ENCODE data around the gene GUCA2B. TPM values are rescaled to one million over a fixed set of nuclear protein-coding genes. Genes with fewer than 3 reads are reported as not detected.

Gene GUCA2B
- total RNA-seq, 6 experiments from 2014 or later = 1.8 to 3.3 (median 2.7) TPM; not detected in 2

DNA sequence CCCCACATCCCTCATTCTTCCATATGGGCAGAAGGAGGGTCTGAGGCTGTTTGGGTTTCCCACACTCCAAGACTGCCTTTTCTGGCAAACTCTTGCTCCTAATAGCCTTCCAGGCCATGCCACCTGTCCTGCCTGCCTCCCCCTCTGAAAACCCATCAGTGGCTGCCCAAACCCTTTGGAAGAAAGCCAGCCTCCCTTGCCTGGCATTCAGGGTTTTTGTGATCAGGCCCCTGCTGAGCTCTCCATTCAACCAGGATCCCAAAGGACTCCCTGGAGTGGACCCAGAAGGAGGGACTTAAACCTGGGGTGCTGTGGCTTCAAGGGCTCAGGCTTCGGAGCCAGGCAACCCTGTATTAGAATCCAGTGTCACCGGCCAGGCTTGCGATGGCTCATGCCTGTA lies 15.6 kb downstream of the GUCA2B start:
- no peak for DNase-seq
- ATAC-seq = no peak
- Histone ChIP-seq H3K4me3 (no peak overlapping the region), H3K27ac (no peak overlapping the region), H3K27me3 (no peaks in the 10 kb centered on the region), H3K4me1 (peaks cover 0 to 16% (median 4%) of the 10 kb centered on the region in 4 donors), H3K9me3 (no peaks in the 10 kb centered on the region), H3K36me3 (no peaks in the 10 kb centered on the region)
- intact Hi-C loops (cut with DNase I) = no loop called here
- 100% methylated on average over 2 of the region's 3 CpGs for WGBS (ENCODE audit: insufficient coverage, low coverage, low lambda C conversion rate, missing lambda C conversion rate)
- no peak for TF ChIP-seq POLR2A (IDR thresholded peaks at IDR 0.05)
- TF ChIP-seq, protein P1, sequence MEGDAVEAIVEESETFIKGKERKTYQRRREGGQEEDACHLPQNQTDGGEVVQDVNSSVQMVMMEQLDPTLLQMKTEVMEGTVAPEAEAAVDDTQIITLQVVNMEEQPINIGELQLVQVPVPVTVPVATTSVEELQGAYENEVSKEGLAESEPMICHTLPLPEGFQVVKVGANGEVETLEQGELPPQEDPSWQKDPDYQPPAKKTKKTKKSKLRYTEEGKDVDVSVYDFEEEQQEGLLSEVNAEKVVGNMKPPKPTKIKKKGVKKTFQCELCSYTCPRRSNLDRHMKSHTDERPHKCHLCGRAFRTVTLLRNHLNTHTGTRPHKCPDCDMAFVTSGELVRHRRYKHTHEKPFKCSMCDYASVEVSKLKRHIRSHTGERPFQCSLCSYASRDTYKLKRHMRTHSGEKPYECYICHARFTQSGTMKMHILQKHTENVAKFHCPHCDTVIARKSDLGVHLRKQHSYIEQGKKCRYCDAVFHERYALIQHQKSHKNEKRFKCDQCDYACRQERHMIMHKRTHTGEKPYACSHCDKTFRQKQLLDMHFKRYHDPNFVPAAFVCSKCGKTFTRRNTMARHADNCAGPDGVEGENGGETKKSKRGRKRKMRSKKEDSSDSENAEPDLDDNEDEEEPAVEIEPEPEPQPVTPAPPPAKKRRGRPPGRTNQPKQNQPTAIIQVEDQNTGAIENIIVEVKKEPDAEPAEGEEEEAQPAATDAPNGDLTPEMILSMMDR (IDR thresholded peaks at IDR 0.05) = no peak

DNA sequence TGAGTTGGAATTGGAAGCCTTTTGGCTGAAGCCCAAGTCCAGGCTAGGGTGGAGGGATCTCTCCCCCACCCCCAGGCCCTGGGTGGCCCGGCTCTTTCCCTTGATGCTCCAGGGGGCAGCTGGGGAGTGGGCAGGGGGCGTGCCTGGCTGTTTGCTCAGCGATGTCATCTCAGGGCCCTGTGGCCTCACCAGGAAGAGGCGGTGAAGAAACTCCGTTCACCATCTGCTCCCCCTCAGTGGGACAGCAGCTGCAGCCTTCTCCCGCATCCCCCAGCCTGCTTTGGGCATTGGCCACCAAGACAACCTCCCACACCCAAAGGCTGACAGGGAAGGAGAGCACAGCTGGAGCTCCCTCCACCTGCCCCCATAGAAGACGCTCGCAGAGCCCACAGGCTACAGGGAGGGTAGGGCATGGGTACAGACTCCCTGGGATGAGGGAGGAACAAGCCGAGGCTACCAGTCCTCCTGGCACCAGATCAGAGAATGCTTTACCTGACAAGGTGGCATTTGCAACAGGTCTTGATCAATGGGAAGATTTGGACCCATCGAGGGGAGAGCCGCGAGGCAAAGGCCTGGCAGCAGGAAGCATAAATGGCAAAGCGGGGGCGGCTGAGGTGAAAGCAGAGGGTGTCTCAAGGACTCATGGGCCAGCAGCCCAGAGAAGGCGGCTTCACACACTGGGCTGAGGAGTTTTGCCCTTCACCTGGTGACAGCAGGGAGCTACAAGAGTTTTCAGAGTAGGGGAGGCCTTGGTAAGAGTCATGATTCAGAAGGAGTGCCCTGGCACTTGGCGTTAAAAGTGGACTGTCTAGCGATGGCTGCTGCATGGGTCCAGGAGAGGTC lies 17.8 kb downstream of the GUCA2B start:
- Histone ChIP-seq H3K9me3 (no peaks in the 10 kb centered on the region), H3K27me3 (no peaks in the 10 kb centered on the region), H3K36me3 (no peaks in the 10 kb centered on the region), H3K4me1 (peaks cover 0 to 19% (median 4%) of the 10 kb centered on the region in 4 donors), H3K27ac (no peak overlapping the region), H3K4me3 (no peak overlapping the region)
- DNase-seq (no peak), ATAC-seq (no peak)
- WGBS (ENCODE audit: insufficient coverage, low coverage, low lambda C conversion rate, missing lambda C conversion rate) = 71% methylated on average over 6 of the region's 17 CpGs
- intact Hi-C loops (cut with DNase I) = loop anchor here in 1 of 2 donors (10.0 kb wide), 1 partner anchor 164 kb away; the partner anchor contains the start of gene FOXJ3
- TF ChIP-seq, protein P1 (IDR thresholded peaks at IDR 0.05) = no peak
- TF ChIP-seq POLR2A (IDR thresholded peaks at IDR 0.05) = no peak

DNA sequence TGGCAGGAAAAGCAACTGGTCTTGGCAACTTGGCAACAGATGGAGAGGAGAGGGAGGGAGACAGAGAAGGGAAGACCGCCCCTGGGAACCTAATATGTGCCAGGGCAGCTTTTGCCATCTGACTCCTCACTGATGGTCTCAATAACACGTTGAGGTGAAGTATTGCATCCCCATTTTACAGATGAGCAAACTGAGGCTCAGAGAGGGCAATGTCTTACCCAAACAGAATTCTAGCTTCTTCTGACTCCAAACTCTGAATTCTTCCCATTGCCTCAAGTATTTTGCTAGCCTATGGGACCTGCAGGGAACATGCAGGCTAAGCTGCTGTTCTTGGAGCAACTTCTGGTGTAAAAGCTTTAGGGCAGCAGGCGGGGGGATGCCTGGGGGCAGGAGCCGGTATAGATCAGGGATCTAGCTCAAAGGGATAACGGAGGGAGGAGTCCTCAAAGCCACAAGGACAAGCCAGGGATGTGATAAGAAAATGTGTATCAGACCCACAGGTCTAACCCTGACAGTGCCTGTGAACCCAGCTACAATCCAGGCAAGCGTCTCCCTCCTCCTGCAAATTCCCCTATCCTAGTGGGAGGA lies 18.6 kb downstream of the GUCA2B start:
- no peak for ATAC-seq
- Histone ChIP-seq H3K4me1 (peaks cover 0 to 19% (median 4%) of the 10 kb centered on the region in 4 donors), H3K36me3 (no peaks in the 10 kb centered on the region), H3K27ac (peak overlapping the region in 1 of 3 donors; percentile 5), H3K27me3 (no peaks in the 10 kb centered on the region), H3K9me3 (no peaks in the 10 kb centered on the region), H3K4me3 (no peak overlapping the region)
- no peak for TF ChIP-seq POLR2A (IDR thresholded peaks at IDR 0.05)
- TF ChIP-seq, protein P1 (IDR thresholded peaks at IDR 0.05) = no peak
- 20% methylated on average over 1 of the region's 6 CpGs for WGBS (ENCODE audit: insufficient coverage, low coverage, low lambda C conversion rate, missing lambda C conversion rate)
- DNase-seq = no peak
- intact Hi-C loops (cut with DNase I) = loop anchor here in 1 of 2 donors (10.0 kb wide), 1 partner anchor 163 kb away; the partner anchor contains the start of gene FOXJ3

DNA sequence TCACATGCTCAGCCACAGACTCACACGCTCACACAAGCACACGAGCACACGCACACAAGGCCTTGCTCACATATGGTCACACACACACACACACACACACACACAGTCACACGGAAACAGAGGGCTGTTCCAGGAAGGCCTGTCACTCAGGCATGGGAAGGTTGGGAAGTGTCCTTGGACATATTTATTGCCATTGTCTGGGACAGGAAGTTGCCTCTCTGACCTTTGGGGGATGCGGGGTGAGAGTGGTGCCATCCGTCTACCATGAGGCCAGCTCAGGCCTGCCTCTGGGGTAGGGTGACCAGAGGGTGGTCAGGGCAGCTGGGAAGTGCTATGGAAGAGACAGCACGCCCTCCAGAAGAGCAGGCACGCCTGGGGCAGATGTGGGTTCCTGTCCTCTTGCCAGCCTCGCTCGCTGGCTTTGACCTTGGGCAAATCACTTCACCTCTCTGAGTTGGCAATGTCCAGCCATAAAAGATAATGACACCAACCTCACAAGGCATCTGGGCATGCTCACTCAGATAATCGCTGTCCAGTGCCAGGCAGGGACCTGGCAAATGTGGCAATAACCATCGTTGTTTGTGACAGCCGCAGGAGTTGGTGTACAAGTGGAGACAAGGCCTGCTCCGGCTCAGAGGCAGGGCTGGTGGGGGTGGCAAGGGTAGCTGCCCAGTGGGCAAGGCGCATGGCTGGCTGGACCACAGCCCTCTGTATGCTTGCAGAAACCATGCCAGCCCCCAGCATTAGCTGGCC lies 19.3 kb downstream of the GUCA2B start:
- no peaks in the 10 kb centered on the region for H3K27me3 ChIP-seq
- H3K4me1 ChIP-seq = peaks cover 0 to 19% (median 4%) of the 10 kb centered on the region in 4 donors
- intact Hi-C loops (cut with DNase I) = loop anchor here in 1 of 2 donors (10.0 kb wide), 1 partner anchor 162 kb away; the partner anchor contains the start of gene FOXJ3
- DNase-seq (peak; percentile 51 to 76 (median 75)), ATAC-seq (peak; percentile 60 to 82 (median 70))
- no peaks in the 10 kb centered on the region for H3K9me3 ChIP-seq
- WGBS (ENCODE audit: insufficient coverage, low coverage, low lambda C conversion rate, missing lambda C conversion rate) = 37% methylated on average over 13 of the region's 15 CpGs
- H3K36me3 ChIP-seq = no peaks in the 10 kb centered on the region
- H3K4me3 ChIP-seq = no peak overlapping the region
- H3K27ac ChIP-seq = peak overlapping the region in 2 of 3 donors; percentile 0 to 8
- TF ChIP-seq, protein P1 (IDR thresholded peaks at IDR 0.05) = no peak
- no peak for TF ChIP-seq POLR2A (IDR thresholded peaks at IDR 0.05)

Measured in right lobe of liver (tissue), 6 donors.